ENCODE results near the gene MTARC2.

GRCh38 chr1:220810963-220811362 is 62.8 kb downstream of the MTARC2 start:
- TF ChIP-seq CTCF (conservative IDR thresholded peaks at IDR 0.05; ENCODE audit: low read depth, low read length) (no peak), EZH2 (IDR thresholded peaks at IDR 0.05; ENCODE audit: borderline replicate concordance, low read depth, low read length, poor library complexity, severe bottlenecking) (no peak)
